SK-N-SH (cell line): ENCODE data around the gene IQSEC3. TPM values are rescaled to one million over a fixed set of nuclear protein-coding genes. Genes with fewer than 3 reads are reported as not detected.

Experiments
- CTCF ChIA-PET: fragments of 300-600, 350-600 bp; formaldehyde crosslinking; extraction: SDS; loops from one replicate; lab custom pipeline; 2021; lab: Yijun Ruan, JAX
- POLR2A ChIA-PET: fragments of 350-600 bp; sonication (Branson Sonifier 250); formaldehyde crosslinking; extraction: SDS; loops from one replicate; lab custom pipeline; 2020; ENCODE audit warnings: antibody characterized with exemption, inconsistent platforms; lab: Yijun Ruan, JAX
- DNase-seq: peaks from one replicate; pipeline ENCODE4 v3.0.0; 2012
- H2AFZ ChIP-seq: fragments of 200-600 bp; sonication (generic); 2 replicates; pipeline ENCODE4 v1.8.1; 2016; ENCODE audit warnings: antibody characterized with exemption, mild to moderate bottlenecking, low read depth
- H3F3A ChIP-seq: fragments of 200-600 bp; sonication (generic); replicated peaks from 2 replicates; pipeline ENCODE3; 2016; ENCODE audit warnings: antibody characterized with exemption, mild to moderate bottlenecking; ENCODE audit not compliant: insufficient read depth
- H3K27ac ChIP-seq, 2 experiments: fragments of 200-500 bp in 1 of 2; fragments of 200-600 bp in 1 of 2; sonication (Bioruptor generic) in 1 of 2; sonication (generic), shearing (Covaris generic) in 1 of 2; 2 replicates each; pipeline versions ENCODE4 v1.5.1 to v1.6.1; 2014 to 2016; ENCODE audit warnings: low read depth in 2 of 2, inconsistent platforms in 1 of 2, low read length in 1 of 2, mild to moderate bottlenecking in 1 of 2, mixed read lengths in 1 of 2
- H3K27me3 ChIP-seq: fragments of 200-600 bp; sonication (generic), shearing (Covaris generic); 2 replicates; pipeline ENCODE4 v1.6.1; 2016; ENCODE audit warnings: mixed run types; ENCODE audit not compliant: insufficient read depth
- H3K36me3 ChIP-seq, 2 experiments: fragments of 200-500 bp in 1 of 2; fragments of 200-600 bp in 1 of 2; sonication (Bioruptor generic) in 1 of 2; sonication (generic) in 1 of 2; replicated peaks in 1 of 2; 2 replicates each; pipeline versions ENCODE3 to v1.5.1; 2014 to 2016; ENCODE audit warnings: low read length in 1 of 2, mild to moderate bottlenecking in 1 of 2; ENCODE audit not compliant: insufficient read depth in 2 of 2, control insufficient read depth in 1 of 2
- H3K4me1 ChIP-seq, 2 experiments: fragments of 200-500 bp in 1 of 2; fragments of 200-600 bp in 1 of 2; sonication (Bioruptor generic) in 1 of 2; sonication (generic), shearing (Covaris generic) in 1 of 2; 2 replicates each; pipeline versions ENCODE4 v1.5.1 to v1.6.1; 2014 to 2016; ENCODE audit warnings: low read depth in 1 of 2, low read length in 1 of 2, mixed run types in 1 of 2; ENCODE audit not compliant: insufficient read depth in 2 of 2, control insufficient read depth in 1 of 2
- H3K4me2 ChIP-seq: fragments of 200-600 bp; sonication (generic), shearing (Covaris generic); 2 replicates; pipeline ENCODE4 v1.6.1; 2017; ENCODE audit warnings: mixed run types
- H3K4me3 ChIP-seq, 2 experiments: fragments of 200-500 bp in 1 of 2; fragments of 200-600 bp in 1 of 2; sonication (Bioruptor generic) in 1 of 2; sonication (generic), shearing (Covaris generic) in 1 of 2; 2 replicates each; pipeline versions ENCODE4 v1.5.1 to v1.8.1; 2014 to 2016; ENCODE audit warnings: low read depth in 2 of 2, inconsistent platforms in 1 of 2, low read length in 1 of 2, mild to moderate bottlenecking in 1 of 2, mixed read lengths in 1 of 2, moderate library complexity in 1 of 2
- H3K79me2 ChIP-seq: fragments of 200-600 bp; sonication (generic); 2 replicates; pipeline ENCODE4 v1.8.1; 2017; ENCODE audit warnings: mild to moderate bottlenecking; ENCODE audit not compliant: insufficient read depth
- H3K9ac ChIP-seq: fragments of 200-600 bp; sonication (generic); 2 replicates; pipeline ENCODE4 v1.6.1; 2017; ENCODE audit warnings: mixed run types
- H3K9me2 ChIP-seq: fragments of 200-600 bp; sonication (generic); 2 replicates; pipeline ENCODE4 v1.6.1; 2017; ENCODE audit warnings: mixed run types
- H3K9me3 ChIP-seq: fragments of 200-600 bp; sonication (generic); 2 replicates; pipeline ENCODE4 v1.6.1; 2017; ENCODE audit warnings: mixed run types, mild to moderate bottlenecking, moderate library complexity
- H4K20me1 ChIP-seq: fragments of 200-600 bp; sonication (generic); 2 replicates; pipeline ENCODE4 v1.6.1; 2017; ENCODE audit warnings: mild to moderate bottlenecking, mixed run types; ENCODE audit not compliant: insufficient read depth
- FOSL2 ChIP-seq: IDR thresholded peaks from 2 replicates; pipeline ENCODE4 v1.4.0; 2012; ENCODE audit warnings: low read depth, mild to moderate bottlenecking, moderate library complexity, borderline replicate concordance
- FOXJ3 ChIP-seq: sonication (generic); formaldehyde crosslinking; IDR thresholded peaks from 2 replicates; pipeline ENCODE4 v1.5.1; 2020; ENCODE audit warnings: mild to moderate bottlenecking, missing genetic modification reagents
- FOXM1 ChIP-seq: IDR thresholded peaks from 2 replicates; pipeline ENCODE4 v1.4.0; 2012; ENCODE audit warnings: low read depth, mild to moderate bottlenecking
- IRF3 ChIP-seq: fragments of 150-350 bp; IDR thresholded peaks from 2 replicates; pipeline ENCODE4 v1.6.1; 2016; ENCODE audit warnings: mild to moderate bottlenecking, low read depth, low read length
- JUND ChIP-seq: IDR thresholded peaks from 2 replicates; pipeline ENCODE4 v1.4.0; 2012
- MXI1 ChIP-seq: IDR thresholded peaks from 2 replicates; pipeline ENCODE4 v1.6.1; 2012; ENCODE audit warnings: mild to moderate bottlenecking, low read depth, low read length, improper control_type of control experiment
- POLR2AphosphoS5 ChIP-seq: IDR thresholded peaks from 2 replicates; pipeline ENCODE4 v1.6.1; 2012; ENCODE audit warnings: low read depth, low read length
- REST ChIP-seq: IDR thresholded peaks from 2 replicates; pipeline ENCODE4 v1.6.1; 2012; ENCODE audit warnings: mild to moderate bottlenecking, low read depth, low read length, moderate library complexity
- SMC3 ChIP-seq: IDR thresholded peaks from 2 replicates; pipeline ENCODE4 v1.6.1; 2012; ENCODE audit warnings: low read depth, low read length, improper control_type of control experiment
- TCF12 ChIP-seq: IDR thresholded peaks from 2 replicates; pipeline ENCODE4 v1.4.0; 2012
- TEAD4 ChIP-seq: IDR thresholded peaks from 2 replicates; pipeline ENCODE4 v1.4.0; 2012; ENCODE audit warnings: mild to moderate bottlenecking, borderline replicate concordance; ENCODE audit not compliant: insufficient read depth
- YY1 ChIP-seq: IDR thresholded peaks from 2 replicates; pipeline ENCODE4 v1.4.0; 2012; ENCODE audit warnings: low read depth, mild to moderate bottlenecking
- ZBTB33 ChIP-seq: IDR thresholded peaks from 2 replicates; pipeline ENCODE4 v1.4.0; 2012; ENCODE audit warnings: low read depth, borderline replicate concordance
- WGBS: methylation state at CpG from one replicate; pipeline ENCODE4 v1.1.6; 2017; ENCODE audit warnings: low lambda C conversion rate; 5-methylcytosine and 5-hydroxymethylcytosine counted together
- polyA plus RNA-seq, 3 experiments: library from polyadenylated mRNA; depleted of rRNA; stranded (reverse); fragments of >200 nt; gene quantifications; 2 replicates each; pipeline ENCODE4 v1.2.3, GENCODE V29; 2012

Gene IQSEC3
- polyA plus RNA-seq, 1 of the 3 experiments (the other 2 are of a cell fraction): 0.02 TPM

DNA sequence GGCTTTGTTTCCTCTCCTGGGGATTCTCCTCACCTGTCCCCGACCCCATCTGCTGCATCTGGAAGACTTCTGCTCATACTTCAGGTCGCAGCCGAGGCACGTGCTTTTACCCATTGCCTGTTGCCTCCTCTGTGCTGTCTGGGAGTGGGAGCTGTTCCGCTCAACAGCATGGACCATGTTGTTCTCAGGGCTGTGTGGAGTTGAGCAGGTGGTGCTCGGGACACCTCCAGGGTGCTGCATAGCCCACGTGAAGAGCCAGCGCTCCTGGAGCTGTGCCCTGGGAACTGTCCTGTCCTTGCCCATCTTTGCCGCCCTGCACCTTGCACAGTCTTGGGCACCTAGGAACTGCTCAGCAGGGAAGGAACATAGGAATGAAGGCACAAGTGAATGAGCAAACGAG lies 62.4 kb downstream of the IQSEC3 start:
- no peak overlapping the region for H3K27ac ChIP-seq
- CTCF ChIA-PET: interaction anchor here (1.4 kb wide), 1 partner anchor 23 kb away, joined by 3 read pairs; no protein-coding TSS in a partner anchor
- TF ChIP-seq TCF12: no peak
- no peak for TF ChIP-seq ZBTB33
- no peak for TF ChIP-seq JUND
- no peak for TF ChIP-seq REST
- TF ChIP-seq TEAD4: no peak
- TF ChIP-seq POLR2AphosphoS5: no peak
- TF ChIP-seq FOXJ3 (CRISPR knock-in tag): no peak
- no peak for DNase-seq
- H2AFZ ChIP-seq: no peak overlapping the region
- H3K4me1 ChIP-seq: no peaks in the 10 kb centered on the region
- 52% methylated on average over 10 of the region's 10 CpGs for WGBS
- H3K9me2 ChIP-seq: no peaks in the 10 kb centered on the region
- peaks cover 6% of the 10 kb centered on the region; the same call in 1 of the 2 replicates for H3K27me3 ChIP-seq
- no peak overlapping the region for H3K4me2 ChIP-seq
- H4K20me1 ChIP-seq: no peaks in the 10 kb centered on the region
- no peaks in the 10 kb centered on the region for H3K79me2 ChIP-seq
- no peak overlapping the region for H3K4me3 ChIP-seq
- POLR2A ChIA-PET: no interaction called here
- no peaks in the 10 kb centered on the region for H3K9me3 ChIP-seq
- no peaks in the 10 kb centered on the region for H3K36me3 ChIP-seq
- H3F3A ChIP-seq: no peaks in the 10 kb centered on the region
- no peak overlapping the region for H3K9ac ChIP-seq

DNA sequence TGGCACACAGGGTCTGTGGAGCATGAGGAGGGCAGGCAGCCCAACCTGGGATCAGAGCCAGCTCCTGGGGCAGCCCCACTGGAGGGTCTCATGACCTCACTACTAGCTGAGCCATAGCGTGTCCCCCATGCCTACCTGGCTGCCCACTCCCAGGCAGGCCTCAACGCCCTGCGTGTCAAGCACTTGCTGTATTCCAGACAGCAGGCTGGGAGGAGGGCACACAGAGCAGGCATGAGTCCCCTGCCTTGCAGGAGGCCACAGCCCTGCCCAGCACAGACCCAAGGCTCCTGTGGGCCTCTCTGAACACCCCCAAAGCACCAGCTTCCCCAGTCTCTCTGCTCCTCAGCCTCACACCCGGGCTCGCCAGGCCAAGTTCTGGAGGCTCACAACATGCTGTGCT lies 64.0 kb downstream of the IQSEC3 start:
- no peak for TF ChIP-seq FOXM1
- no peak for TF ChIP-seq REST
- TF ChIP-seq SMC3: no peak
- no peak for TF ChIP-seq IRF3
- TF ChIP-seq ZBTB33: no peak
- TF ChIP-seq MXI1: no peak
- TF ChIP-seq FOSL2: no peak
- TF ChIP-seq YY1: no peak
- no peak for TF ChIP-seq FOXJ3 (CRISPR knock-in tag)
- no peak for DNase-seq
- Histone ChIP-seq H2AFZ (no peak overlapping the region), H4K20me1 (no peaks in the 10 kb centered on the region), H3K9me3 (no peaks in the 10 kb centered on the region), H3K27me3 (peaks cover under 1% of the 10 kb centered on the region; the same call in 1 of the 2 replicates), H3F3A (no peaks in the 10 kb centered on the region), H3K4me1 (no peaks in the 10 kb centered on the region), H3K4me2 (no peak overlapping the region), H3K79me2 (no peaks in the 10 kb centered on the region), H3K9me2 (no peaks in the 10 kb centered on the region), H3K27ac (no peak overlapping the region), H3K4me3 (no peak overlapping the region), H3K36me3 (no peaks in the 10 kb centered on the region), H3K9ac (no peak overlapping the region)
- 94% methylated on average over 2 of the region's 5 CpGs for WGBS
- POLR2A ChIA-PET: no interaction called here
- CTCF ChIA-PET: no interaction called here
